ENCODE measurements around the gene EPB41L1.

Gene EPB41L1

GRCh38 chr20:36175475-36175995 lies 21.0 kb downstream of the EPB41L1 start:
- no peak overlapping the region for H3K9ac ChIP-seq (ENCODE audit: low read length)
- no peak overlapping the region for H3K27ac ChIP-seq (ENCODE audit: low read depth, low read length)
- no peak overlapping the region for H3K4me3 ChIP-seq (ENCODE audit: low read depth, low read length)
- peaks cover 3% of the 10 kb centered on the region; the same call in 1 of the 2 replicates for H3K36me3 ChIP-seq (ENCODE audit: control insufficient read depth, insufficient read depth, low read length)
- H3K4me1 ChIP-seq (ENCODE audit: control insufficient read depth, insufficient read depth, low read length): peaks cover 12% of the 10 kb centered on the region; the same call in 1 of the 2 replicates
- no peaks in the 10 kb centered on the region for H3K27me3 ChIP-seq (ENCODE audit: control insufficient read depth, insufficient read depth, low read length)
- H3K9me3 ChIP-seq (ENCODE audit: control insufficient read depth, insufficient read depth, low read depth, low read length): no peaks in the 10 kb centered on the region

- no peak overlapping the region for H3K4me3 ChIP-seq (ENCODE audit: low read depth, low read length)
Observed at GRCh38 chr20:36177716-36178115, 23.2 kb downstream of the EPB41L1 start.

GRCh38 chr20:36179170-36179945 lies 24.8 kb downstream of the EPB41L1 start:
- Histone ChIP-seq H3K27ac (ENCODE audit: low read depth, low read length) (no peak overlapping the region), H3K36me3 (ENCODE audit: control insufficient read depth, insufficient read depth, low read length) (peaks cover 6% of the 10 kb centered on the region)

More at GRCh38 chr20:36177716-36178115, 23.2 kb downstream of the EPB41L1 start:
- Histone ChIP-seq H3K4me1 (ENCODE audit: control insufficient read depth, insufficient read depth, low read length) (peaks cover 11% of the 10 kb centered on the region; the same call in 1 of the 2 replicates), H3K9me3 (ENCODE audit: control insufficient read depth, insufficient read depth, low read depth, low read length) (no peaks in the 10 kb centered on the region), H3K27ac (ENCODE audit: low read depth, low read length) (no peak overlapping the region), H3K36me3 (ENCODE audit: control insufficient read depth, insufficient read depth, low read length) (peaks cover 6% of the 10 kb centered on the region), H3K27me3 (ENCODE audit: control insufficient read depth, insufficient read depth, low read length) (no peaks in the 10 kb centered on the region), H3K9ac (ENCODE audit: low read length) (no peak overlapping the region)

GRCh38 chr20:36180323-36180722 lies 25.8 kb downstream of the EPB41L1 start:
- Histone ChIP-seq H3K9me3 (ENCODE audit: control insufficient read depth, insufficient read depth, low read depth, low read length) (no peaks in the 10 kb centered on the region), H3K4me1 (ENCODE audit: control insufficient read depth, insufficient read depth, low read length) (no peaks in the 10 kb centered on the region), H3K9ac (ENCODE audit: low read length) (no peak overlapping the region), H3K4me3 (ENCODE audit: low read depth, low read length) (no peak overlapping the region), H3K36me3 (ENCODE audit: control insufficient read depth, insufficient read depth, low read length) (peaks cover 6% of the 10 kb centered on the region), H3K27me3 (ENCODE audit: control insufficient read depth, insufficient read depth, low read length) (no peaks in the 10 kb centered on the region), H3K27ac (ENCODE audit: low read depth, low read length) (no peak overlapping the region)

More at GRCh38 chr20:36179170-36179945, 24.8 kb downstream of the EPB41L1 start:
- Histone ChIP-seq H3K27me3 (ENCODE audit: control insufficient read depth, insufficient read depth, low read length) (no peaks in the 10 kb centered on the region), H3K4me1 (ENCODE audit: control insufficient read depth, insufficient read depth, low read length) (no peaks in the 10 kb centered on the region), H3K9ac (ENCODE audit: low read length) (no peak overlapping the region), H3K9me3 (ENCODE audit: control insufficient read depth, insufficient read depth, low read depth, low read length) (no peaks in the 10 kb centered on the region), H3K4me3 (ENCODE audit: low read depth, low read length) (no peak overlapping the region)

- Histone ChIP-seq H3K27me3 (ENCODE audit: control insufficient read depth, insufficient read depth, low read length) (no peaks in the 10 kb centered on the region), H3K4me1 (ENCODE audit: control insufficient read depth, insufficient read depth, low read length) (no peaks in the 10 kb centered on the region), H3K27ac (ENCODE audit: low read depth, low read length) (no peak overlapping the region), H3K4me3 (ENCODE audit: low read depth, low read length) (no peak overlapping the region), H3K36me3 (ENCODE audit: control insufficient read depth, insufficient read depth, low read length) (peaks cover 3% of the 10 kb centered on the region; the same call in 1 of the 2 replicates), H3K9me3 (ENCODE audit: control insufficient read depth, insufficient read depth, low read depth, low read length) (no peaks in the 10 kb centered on the region), H3K9ac (ENCODE audit: low read length) (no peak overlapping the region)
Observed at GRCh38 chr20:36181934-36182603, 27.5 kb downstream of the EPB41L1 start.

GRCh38 chr20:36182604-36183154 lies 28.1 kb downstream of the EPB41L1 start:
- H3K4me3 ChIP-seq (ENCODE audit: low read depth, low read length): no peak overlapping the region

GRCh38 chr20:36183155-36183944 lies 28.8 kb downstream of the EPB41L1 start:
- Histone ChIP-seq H3K36me3 (ENCODE audit: control insufficient read depth, insufficient read depth, low read length) (peaks cover 7% of the 10 kb centered on the region; the same call in 1 of the 2 replicates), H3K4me1 (ENCODE audit: control insufficient read depth, insufficient read depth, low read length) (no peaks in the 10 kb centered on the region), H3K9me3 (ENCODE audit: control insufficient read depth, insufficient read depth, low read depth, low read length) (no peaks in the 10 kb centered on the region), H3K4me3 (ENCODE audit: low read depth, low read length) (no peak overlapping the region), H3K9ac (ENCODE audit: low read length) (no peak overlapping the region), H3K27me3 (ENCODE audit: control insufficient read depth, insufficient read depth, low read length) (no peaks in the 10 kb centered on the region), H3K27ac (ENCODE audit: low read depth, low read length) (no peak overlapping the region)

More at GRCh38 chr20:36182604-36183154, 28.1 kb downstream of the EPB41L1 start:
- Histone ChIP-seq H3K36me3 (ENCODE audit: control insufficient read depth, insufficient read depth, low read length) (peaks cover 3% of the 10 kb centered on the region; the same call in 1 of the 2 replicates), H3K4me1 (ENCODE audit: control insufficient read depth, insufficient read depth, low read length) (no peaks in the 10 kb centered on the region), H3K9me3 (ENCODE audit: control insufficient read depth, insufficient read depth, low read depth, low read length) (no peaks in the 10 kb centered on the region), H3K27ac (ENCODE audit: low read depth, low read length) (no peak overlapping the region), H3K9ac (ENCODE audit: low read length) (no peak overlapping the region), H3K27me3 (ENCODE audit: control insufficient read depth, insufficient read depth, low read length) (no peaks in the 10 kb centered on the region)

GRCh38 chr20:36184816-36185776 lies 30.6 kb downstream of the EPB41L1 start:
- Histone ChIP-seq H3K36me3 (ENCODE audit: control insufficient read depth, insufficient read depth, low read length) (peaks cover 17% of the 10 kb centered on the region), H3K9ac (ENCODE audit: low read length) (no peak overlapping the region), H3K27ac (ENCODE audit: low read depth, low read length) (no peak overlapping the region), H3K27me3 (ENCODE audit: control insufficient read depth, insufficient read depth, low read length) (no peaks in the 10 kb centered on the region), H3K4me1 (ENCODE audit: control insufficient read depth, insufficient read depth, low read length) (no peaks in the 10 kb centered on the region), H3K4me3 (ENCODE audit: low read depth, low read length) (no peak overlapping the region), H3K9me3 (ENCODE audit: control insufficient read depth, insufficient read depth, low read depth, low read length) (no peaks in the 10 kb centered on the region)

GRCh38 chr20:36193977-36194712 lies 39.6 kb downstream of the EPB41L1 start:
- Histone ChIP-seq H3K9ac (ENCODE audit: low read length) (no peak overlapping the region), H3K9me3 (ENCODE audit: control insufficient read depth, insufficient read depth, low read depth, low read length) (no peaks in the 10 kb centered on the region)

More at GRCh38 chr20:36193977-36194712, 39.6 kb downstream of the EPB41L1 start:
- H3K27me3 ChIP-seq (ENCODE audit: control insufficient read depth, insufficient read depth, low read length): no peaks in the 10 kb centered on the region
- no peak overlapping the region for H3K27ac ChIP-seq (ENCODE audit: low read depth, low read length)
- peaks cover 9% of the 10 kb centered on the region; the same call in 1 of the 2 replicates for H3K36me3 ChIP-seq (ENCODE audit: control insufficient read depth, insufficient read depth, low read length)
- no peak overlapping the region for H3K4me3 ChIP-seq (ENCODE audit: low read depth, low read length)
- no peaks in the 10 kb centered on the region for H3K4me1 ChIP-seq (ENCODE audit: control insufficient read depth, insufficient read depth, low read length)
